ENCODE data around the gene AKIP1. TPM values are rescaled to one million over a fixed set of nuclear protein-coding genes. Genes with fewer than 3 reads are reported as not detected.

The AKIP1 gene
- total and polyA plus RNA-seq, 2 of the 8 experiments (the other 6 are each of a cell fraction or from before 2014, with no cell fraction given) = 17.8 to 29.6 TPM

GRCh38 chr11:8967184-8967583, 56.2 kb downstream of the AKIP1 start (continued):
- TF ChIP-seq KDM1A (IDR thresholded peaks at IDR 0.05; ENCODE audit: borderline replicate concordance, low read length) = no peak
- no peak for TF ChIP-seq NANOG (IDR thresholded peaks at IDR 0.05; ENCODE audit: insufficient read depth, low read depth, low read length, poor library complexity, severe bottlenecking)
- TF ChIP-seq POLR2AphosphoS5 (IDR thresholded peaks at IDR 0.05; ENCODE audit: low read depth, low read length) = no peak
- no peak for TF ChIP-seq RBBP5 (IDR thresholded peaks at IDR 0.05; ENCODE audit: borderline replicate concordance, low read depth, low read length)
- no peak for TF ChIP-seq ZNF274 (IDR thresholded peaks at IDR 0.05; ENCODE audit: borderline replicate concordance, extremely low read depth, low read length)
- no peak for TF ChIP-seq EGR1 (IDR thresholded peaks at IDR 0.05; ENCODE audit: borderline replicate concordance, low read depth, low read length)
- no peak for TF ChIP-seq MAX (IDR thresholded peaks at IDR 0.05)

Small RNAs within 50 kb of the gene (small RNA-seq; reads per million reads assigned to genes)
- not detected for gene RF00019 (ENCODE audit: insufficient read depth)

Other genes with a start within 250 kb of the AKIP1 start
- gene TRIM66, start 228.5 kb upstream of the AKIP1 start, total RNA-seq (2021; fragmentation: NEBNext Ultra II Directional; extraction: Animal tissue kit (Norgen Biotek cat#: 25700)) = 3.0 and 3.1 TPM in 2 replicates
- gene TRIM66, start 228.5 kb upstream of the AKIP1 start, polyA plus RNA-seq (2011; rRNA removed) = 3.5 and 4.4 TPM in 2 replicates
- 1,756 and 1,761 TPM in 2 replicates for gene RPL27A, start 228.4 kb upstream of the AKIP1 start, total RNA-seq (2021; fragmentation: NEBNext Ultra II Directional; extraction: Animal tissue kit (Norgen Biotek cat#: 25700))
- gene RPL27A, start 228.4 kb upstream of the AKIP1 start, polyA plus RNA-seq (2011; rRNA removed) = 1,777 and 1,837 TPM in 2 replicates
- gene C11orf16, start 21.8 kb downstream of the AKIP1 start, total RNA-seq (2021; fragmentation: NEBNext Ultra II Directional; extraction: Animal tissue kit (Norgen Biotek cat#: 25700)) = not detected in 2 replicates
- gene C11orf16, start 21.8 kb downstream of the AKIP1 start, polyA plus RNA-seq (2011; rRNA removed) = 0.06 and 0.08 TPM in 2 replicates
- gene ASCL3, start 31.8 kb downstream of the AKIP1 start, total RNA-seq (2021; fragmentation: NEBNext Ultra II Directional; extraction: Animal tissue kit (Norgen Biotek cat#: 25700)) = not detected in 2 replicates
- not detected in 2 replicates for gene ASCL3, start 31.8 kb downstream of the AKIP1 start, polyA plus RNA-seq (2011; rRNA removed)
- 9.4 and 10.0 TPM in 2 replicates for gene TMEM9B, start 53.3 kb downstream of the AKIP1 start, total RNA-seq (2021; fragmentation: NEBNext Ultra II Directional; extraction: Animal tissue kit (Norgen Biotek cat#: 25700))
- 4.2 and 8.3 TPM in 2 replicates for gene TMEM9B, start 53.3 kb downstream of the AKIP1 start, polyA plus RNA-seq (2011; rRNA removed)
- 7.1 and 7.8 TPM in 2 replicates for gene NRIP3, start 92.8 kb downstream of the AKIP1 start, total RNA-seq (2021; fragmentation: NEBNext Ultra II Directional; extraction: Animal tissue kit (Norgen Biotek cat#: 25700))
- gene NRIP3, start 92.8 kb downstream of the AKIP1 start, polyA plus RNA-seq (2011; rRNA removed) = 2.4 and 3.9 TPM in 2 replicates
- gene SCUBE2, start 180.4 kb downstream of the AKIP1 start, total RNA-seq (2021; fragmentation: NEBNext Ultra II Directional; extraction: Animal tissue kit (Norgen Biotek cat#: 25700)) = 0.42 and 1.2 TPM in 2 replicates
- 0.29 and 1.1 TPM in 2 replicates for gene SCUBE2, start 180.4 kb downstream of the AKIP1 start, polyA plus RNA-seq (2011; rRNA removed)

Measured in H1 (cell line).